SU-DHL-6 (cell line): Measurements from ENCODE around the gene CORO2A.

Experiments
- H2AFZ ChIP-seq: fragments of 200-600 bp; sonication (generic); 2 replicates; pipeline ENCODE4 v1.6.1; 2014; ENCODE audit warnings: low read depth, mild to moderate bottlenecking, moderate library complexity, mixed read lengths, antibody characterized with exemption, low read length; ENCODE audit not compliant: severe bottlenecking
- H3F3A ChIP-seq: fragments of 200-600 bp; shearing (Covaris generic); 2 replicates; pipeline ENCODE4 v1.6.0; 2016; ENCODE audit warnings: antibody characterized with exemption, mild to moderate bottlenecking; ENCODE audit not compliant: insufficient read depth
- H3K27ac ChIP-seq: fragments of 200-600 bp; sonication (generic); 2 replicates; pipeline ENCODE4 v1.5.1; 2016; ENCODE audit warnings: low read depth, mild to moderate bottlenecking, low read length, moderate library complexity, mixed read lengths
- H3K27me3 ChIP-seq: fragments of 200-600 bp; sonication (generic), shearing (Covaris generic); 2 replicates; pipeline ENCODE4 v1.6.0; 2014; ENCODE audit warnings: mild to moderate bottlenecking, low read length
- H3K36me3 ChIP-seq: fragments of 200-600 bp; sonication (generic); 2 replicates; pipeline ENCODE4 v1.6.1; 2014; ENCODE audit warnings: mild to moderate bottlenecking, low read length, mixed read lengths
- H3K4me2 ChIP-seq: fragments of 300-600, 200-600 bp; shearing (Covaris generic), sonication (generic); 2 replicates; pipeline ENCODE4 v1.6.0; 2014; ENCODE audit warnings: low read length, low read depth, mild to moderate bottlenecking; ENCODE audit not compliant: poor library complexity, severe bottlenecking
- H3K4me3 ChIP-seq: fragments of 200-600 bp; sonication (generic); 2 replicates; pipeline ENCODE4 v1.5.1; 2014; ENCODE audit warnings: antibody characterized with exemption, low read length, mild to moderate bottlenecking, mixed read lengths; ENCODE audit not compliant: insufficient read depth, poor library complexity, severe bottlenecking
- H3K79me2 ChIP-seq: fragments of 200-600 bp; sonication (generic); 2 replicates; pipeline ENCODE4 v1.6.1; 2014; ENCODE audit warnings: mild to moderate bottlenecking, low read length, moderate library complexity; ENCODE audit not compliant: insufficient read depth
- H3K9ac ChIP-seq: fragments of 200-600 bp; sonication (generic); 2 replicates; pipeline ENCODE4 v1.7.0; 2014; ENCODE audit warnings: mild to moderate bottlenecking, low read length
- H3K9me2 ChIP-seq: fragments of 200-600 bp; sonication (generic); replicated peaks from 2 replicates; pipeline ENCODE4 v1.6.1; 2014; ENCODE audit warnings: low read length; ENCODE audit not compliant: insufficient read depth
- H3K9me3 ChIP-seq: fragments of 200-600 bp; sonication (generic); 2 replicates; pipeline ENCODE4 v1.6.1; 2014; ENCODE audit warnings: low read length, mixed read lengths; ENCODE audit not compliant: insufficient read depth
- H4K20me1 ChIP-seq: fragments of 200-600 bp; sonication (generic); 2 replicates; pipeline ENCODE4 v1.6.1; 2014; ENCODE audit warnings: low read depth, mild to moderate bottlenecking, antibody characterized with exemption, low read length, moderate library complexity, mixed read lengths
- CTCF ChIP-seq: fragments of 200-600 bp; sonication (generic); IDR thresholded peaks from one replicate; pipeline ENCODE4 v1.5.1; 2017; ENCODE audit warnings: antibody characterized with exemption, mild to moderate bottlenecking, low read length, moderate library complexity; ENCODE audit not compliant: insufficient read depth, poor library complexity, severe bottlenecking
- EZH2phosphoT487 ChIP-seq: fragments of 200-600 bp; sonication (generic), shearing (Covaris generic); conservative IDR thresholded peaks from 2 replicates; pipeline ENCODE4 v1.6.1; 2018; ENCODE audit warnings: mild to moderate bottlenecking, antibody characterized with exemption, low read length, moderate library complexity, mixed read lengths

CORO2A gene

GRCh38 chr9:98084396-98084795 is 108.0 kb downstream of the CORO2A start:
- H4K20me1 ChIP-seq: no peaks in the 10 kb centered on the region
- H2AFZ ChIP-seq: no peak overlapping the region
- no peaks in the 10 kb centered on the region for H3K9me3 ChIP-seq
- H3K36me3 ChIP-seq: no peaks in the 10 kb centered on the region; the same call in 1 of the 2 replicates
- H3F3A ChIP-seq: no peaks in the 10 kb centered on the region
- no peak overlapping the region for H3K9ac ChIP-seq
- H3K4me3 ChIP-seq: no peak overlapping the region
- H3K27me3 ChIP-seq: no peaks in the 10 kb centered on the region
- H3K4me2 ChIP-seq: no peak overlapping the region
- no peaks in the 10 kb centered on the region for H3K9me2 ChIP-seq
- no peak overlapping the region for H3K27ac ChIP-seq
- H3K79me2 ChIP-seq: no peaks in the 10 kb centered on the region
- TF ChIP-seq EZH2phosphoT487 (no peak), CTCF (no peak)

- no peaks in the 10 kb centered on the region for H3K9me2 ChIP-seq
- H3K9me3 ChIP-seq: no peaks in the 10 kb centered on the region
- H2AFZ ChIP-seq: no peak overlapping the region
- no peak overlapping the region for H3K9ac ChIP-seq
- H3F3A ChIP-seq: no peaks in the 10 kb centered on the region
- H3K27ac ChIP-seq: no peak overlapping the region
- H3K36me3 ChIP-seq: no peaks in the 10 kb centered on the region; the same call in 1 of the 2 replicates
- TF ChIP-seq CTCF (no peak), EZH2phosphoT487 (no peak)
- no peaks in the 10 kb centered on the region for H3K79me2 ChIP-seq
- H3K4me3 ChIP-seq: no peak overlapping the region
- H3K27me3 ChIP-seq: no peaks in the 10 kb centered on the region
- no peaks in the 10 kb centered on the region for H4K20me1 ChIP-seq
- no peak overlapping the region for H3K4me2 ChIP-seq
Observed at GRCh38 chr9:98083566-98084183, 108.8 kb downstream of the CORO2A start.

- Histone ChIP-seq H3K9me3 (no peaks in the 10 kb centered on the region), H3K4me3 (no peak overlapping the region), H3K9me2 (no peaks in the 10 kb centered on the region), H3K9ac (no peak overlapping the region), H2AFZ (no peak overlapping the region), H4K20me1 (no peaks in the 10 kb centered on the region), H3K36me3 (no peaks in the 10 kb centered on the region; the same call in 1 of the 2 replicates), H3K27me3 (no peaks in the 10 kb centered on the region), H3K79me2 (no peaks in the 10 kb centered on the region), H3F3A (no peaks in the 10 kb centered on the region), H3K27ac (no peak overlapping the region), H3K4me2 (no peak overlapping the region)
- TF ChIP-seq CTCF (no peak), EZH2phosphoT487 (no peak)
Observed at GRCh38 chr9:98083061-98083501, 109.4 kb downstream of the CORO2A start.
